ENCODE results near the gene STK39.

DNA sequence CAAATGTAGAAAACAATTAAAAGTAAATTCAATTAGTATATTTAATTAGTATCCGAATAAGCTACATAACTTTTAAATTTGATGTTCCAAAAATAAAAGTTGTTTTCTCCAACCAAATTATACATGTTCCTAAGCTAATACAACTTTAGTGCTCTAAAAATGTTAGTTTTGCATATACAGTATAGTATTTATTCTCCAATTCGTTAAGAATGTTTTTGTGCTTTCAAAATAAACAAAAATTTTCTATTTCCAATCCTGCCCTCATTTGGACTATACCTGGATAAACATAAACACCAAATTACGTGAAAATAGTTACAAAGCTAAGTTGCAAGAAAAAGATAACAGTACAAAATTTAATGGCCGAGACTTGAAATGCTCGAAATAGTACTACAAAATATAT, 71.9 kb downstream of the STK39 start:
- TF ChIP-seq, protein P1, sequence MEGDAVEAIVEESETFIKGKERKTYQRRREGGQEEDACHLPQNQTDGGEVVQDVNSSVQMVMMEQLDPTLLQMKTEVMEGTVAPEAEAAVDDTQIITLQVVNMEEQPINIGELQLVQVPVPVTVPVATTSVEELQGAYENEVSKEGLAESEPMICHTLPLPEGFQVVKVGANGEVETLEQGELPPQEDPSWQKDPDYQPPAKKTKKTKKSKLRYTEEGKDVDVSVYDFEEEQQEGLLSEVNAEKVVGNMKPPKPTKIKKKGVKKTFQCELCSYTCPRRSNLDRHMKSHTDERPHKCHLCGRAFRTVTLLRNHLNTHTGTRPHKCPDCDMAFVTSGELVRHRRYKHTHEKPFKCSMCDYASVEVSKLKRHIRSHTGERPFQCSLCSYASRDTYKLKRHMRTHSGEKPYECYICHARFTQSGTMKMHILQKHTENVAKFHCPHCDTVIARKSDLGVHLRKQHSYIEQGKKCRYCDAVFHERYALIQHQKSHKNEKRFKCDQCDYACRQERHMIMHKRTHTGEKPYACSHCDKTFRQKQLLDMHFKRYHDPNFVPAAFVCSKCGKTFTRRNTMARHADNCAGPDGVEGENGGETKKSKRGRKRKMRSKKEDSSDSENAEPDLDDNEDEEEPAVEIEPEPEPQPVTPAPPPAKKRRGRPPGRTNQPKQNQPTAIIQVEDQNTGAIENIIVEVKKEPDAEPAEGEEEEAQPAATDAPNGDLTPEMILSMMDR (IDR thresholded peaks at IDR 0.05; ENCODE audit: low read depth, low read length, poor library complexity, severe bottlenecking) = no peak
- no peak for TF ChIP-seq EZH2phosphoT487 (IDR thresholded peaks at IDR 0.05; ENCODE audit: borderline replicate concordance, low read length)
